Left lung (tissue), 14 donors: ENCODE measurements around the gene EPB41L2. TPM values are rescaled to one million over a fixed set of nuclear protein-coding genes. Genes with fewer than 3 reads are reported as not detected.

Source experiments
- ATAC-seq: fragments of 200-7000 bp; cut with Tn5 transposase; one replicate; pipeline ENCODE4 v1.9.1; 2020; ENCODE audit warnings: moderate library complexity
- DNase-seq, 4 donors: peaks; one replicate each; pipeline ENCODE4 v3.0.0-alpha.2; 2013 to 2020
- H3K27ac ChIP-seq, 2 donors: fragments of 200-600 bp; sonication (generic) in 1 of 2; one replicate each; pipeline versions ENCODE4 v1.5.0 to v1.8.0; 2020 to 2021
- H3K27me3 ChIP-seq, 2 donors: fragments of 200-600 bp; sonication (generic) in 1 of 2; one replicate each; pipeline versions ENCODE4 v1.5.0 to v1.8.0; 2020 to 2021
- H3K36me3 ChIP-seq, 2 donors: fragments of 200-600 bp; sonication (generic) in 1 of 2; one replicate each; pipeline versions ENCODE4 v1.5.0 to v1.8.0; 2020 to 2021
- H3K4me1 ChIP-seq, 2 donors: fragments of 200-600 bp; one replicate each; pipeline ENCODE4 v1.8.0; 2021
- H3K4me3 ChIP-seq, 2 donors: fragments of 200-600 bp; sonication (generic) in 1 of 2; one replicate each; pipeline versions ENCODE4 v1.5.0 to v1.8.0; 2020 to 2021; ENCODE audit warnings: mild to moderate bottlenecking in 1 of 2
- H3K9me3 ChIP-seq, 2 donors: fragments of 200-600 bp; sonication (generic) in 1 of 2; one replicate each; pipeline versions ENCODE4 v1.5.0 to v1.8.0; 2020 to 2021
- CTCF ChIP-seq, 2 donors: fragments of 200-600 bp; sonication (generic) in 1 of 2; IDR thresholded peaks; one replicate each; pipeline versions ENCODE4 v1.5.0 to v1.8.0; 2021; ENCODE audit warnings: antibody characterized with exemption in 2 of 2
- intact Hi-C, 2 donors: fragments of 100-400 bp; cut with DNase I; formaldehyde crosslinking; loops; one replicate each; pipeline versions ENCODE4 v1.11.2 to v1.14.2; 2022
- long read RNA-seq, 12 donors: library from polyadenylated mRNA in 2 of 12; unstranded in 2 of 12; transcript quantifications; one replicate each; pipeline ENCODE4 v2.0.0 and lab custom pipeline, GENCODE V29; 2019 to 2026
- polyA plus RNA-seq, 6 donors: library from polyadenylated mRNA; unstranded; fragments of 120-200 nt; gene quantifications; one replicate each; pipeline ENCODE4 v1.2.1, GENCODE V29; 2013; ENCODE audit not compliant: insufficient read length in 6 of 6
- total RNA-seq, 2 donors: library from RNA; stranded (reverse); fragmentation: NEBNext Ultra II Directional; extraction: Animal tissue kit (Norgen Biotek cat#: 25700); gene quantifications; one replicate each; pipeline ENCODE4 v1.2.1, GENCODE V29; 2021
- donor health status: DM: no; HTN: yes; CAD: no.
- donor health status: DM: no; HTN: no; CAD: no.

Gene EPB41L2
- total RNA-seq (10 to 100 TPM; 91.3 to 97.1 TPM), polyA plus RNA-seq (100 to 1,000 TPM; 224 to 277 (median 268) TPM)
- long read RNA-seq, donor 1, transcript EPB41L2-206 (5 exons, 2,994 nt) = minor isoform, 5 of 94 reads
- long read RNA-seq, donor 1, transcript EPB41L2-213 (2 exons, 424 nt) = major isoform, 8 of 94 reads
- long read RNA-seq, donor 1, transcript EPB41L2-231 (2 exons, 572 nt) = major isoform, 8 of 94 reads
- long read RNA-seq, donor 1, partial matches to known transcripts = 70 of 94 reads
- long read RNA-seq, donor 1, other reads (novel, unspliced or antisense) = 0 of 94 reads
- long read RNA-seq, donor 2, full-length matches to known transcripts = 33 of 89 reads
- long read RNA-seq, donor 2, partial matches to known transcripts = 56 of 89 reads
- long read RNA-seq, donor 2, other reads (novel, unspliced or antisense) = 0 of 89 reads
- long read RNA-seq, donor 3, full-length matches to known transcripts = 12 of 12 reads
- long read RNA-seq, donor 3, partial matches to known transcripts = 0 of 12 reads
- long read RNA-seq, donor 3, other reads (novel, unspliced or antisense) = 0 of 12 reads
- long read RNA-seq, donor 4, partial matches to known transcripts = 12 of 13 reads
- long read RNA-seq, donor 4, other reads (novel, unspliced or antisense) = 1 of 13 reads
- long read RNA-seq, donor 5, full-length matches to known transcripts = 18 of 38 reads
- long read RNA-seq, donor 5, partial matches to known transcripts = 20 of 38 reads
- long read RNA-seq, donor 5, other reads (novel, unspliced or antisense) = 0 of 38 reads
- long read RNA-seq, donor 6, full-length matches to known transcripts = 14 of 26 reads
- long read RNA-seq, donor 6, partial matches to known transcripts = 6 of 26 reads
- long read RNA-seq, donor 6, other reads (novel, unspliced or antisense) = 6 of 26 reads
- long read RNA-seq, donor 7, full-length matches to known transcripts = 8 of 31 reads
- long read RNA-seq, donor 7, partial matches to known transcripts = 23 of 31 reads
- long read RNA-seq, donor 7, other reads (novel, unspliced or antisense) = 0 of 31 reads
- long read RNA-seq, donor 8, full-length matches to known transcripts = 20 of 45 reads
- long read RNA-seq, donor 8, partial matches to known transcripts = 25 of 45 reads
- long read RNA-seq, donor 8, other reads (novel, unspliced or antisense) = 0 of 45 reads
- long read RNA-seq, donor 9 = 0 reads
- long read RNA-seq, donor 10, partial matches to known transcripts = 10 of 10 reads
- long read RNA-seq, donor 10, other reads (novel, unspliced or antisense) = 0 of 10 reads
- long read RNA-seq, donor 11, transcript EPB41L2-213 (2 exons, 424 nt) = minor isoform, 5 of 56 reads
- long read RNA-seq, donor 11, transcript EPB41L2-206 (5 exons, 2,994 nt) = major isoform, 8 of 56 reads
- long read RNA-seq, donor 11, partial matches to known transcripts = 40 of 56 reads
- long read RNA-seq, donor 11, other reads (novel, unspliced or antisense) = 0 of 56 reads
- long read RNA-seq, donor 12, full-length matches to known transcripts = 11 of 34 reads
- long read RNA-seq, donor 12, partial matches to known transcripts = 23 of 34 reads
- long read RNA-seq, donor 12, other reads (novel, unspliced or antisense) = 0 of 34 reads

GRCh38 chr6:131063028-131063763 lies at the start of gene EPB41L2:
EPB41L2 (minus strand) TSS chr6:131063245; CDS start chr6:130956485, 106,760 bp downstream.
- Histone ChIP-seq H3K27ac (peak within 1 kb of the TSS; percentile 84 to 85), H3K27me3 (peaks cover 0 to 18% of the 10 kb centered on the region in 2 donors), H3K36me3 (no peaks in the 10 kb centered on the region), H3K4me1 (peaks cover 0 to 26% of the 10 kb centered on the region in 2 donors), H3K4me3 (peak within 1 kb of the TSS; percentile 92 to 95), H3K9me3 (no peaks in the 10 kb centered on the region)
- intact Hi-C loops = no loop called here
- peak; percentile 98 for ATAC-seq
- DNase-seq = peak; percentile 89 to 96 (median 92)
- peak; percentile 13 to 52 for TF ChIP-seq CTCF (IDR thresholded peaks at IDR 0.05)

GRCh38 chr6:131112249-131112648 lies 49.2 kb upstream of the EPB41L2 start:
- Histone ChIP-seq H3K4me1 (no peaks in the 10 kb centered on the region), H3K27ac (no peak overlapping the region), H3K36me3 (no peaks in the 10 kb centered on the region), H3K4me3 (no peak overlapping the region), H3K27me3 (no peaks in the 10 kb centered on the region), H3K9me3 (no peaks in the 10 kb centered on the region)
- intact Hi-C loops = loop anchor here in 1 of 2 donors (10.0 kb wide), 1 partner anchor 217 kb away; no protein-coding TSS in a partner anchor
- DNase-seq (no peak), ATAC-seq (no peak)
- no peak for TF ChIP-seq CTCF (IDR thresholded peaks at IDR 0.05)

GRCh38 chr6:131107151-131107550 lies 44.1 kb upstream of the EPB41L2 start:
- Histone ChIP-seq H3K27ac (no peak overlapping the region), H3K27me3 (no peaks in the 10 kb centered on the region), H3K9me3 (no peaks in the 10 kb centered on the region), H3K4me3 (no peak overlapping the region), H3K4me1 (no peaks in the 10 kb centered on the region), H3K36me3 (no peaks in the 10 kb centered on the region)
- ATAC-seq = peak; percentile 56
- DNase-seq = peak in 1 of 4 donors; percentile 5
- no peak for TF ChIP-seq CTCF (IDR thresholded peaks at IDR 0.05)
- intact Hi-C loops = no loop called here

GRCh38 chr6:131103901-131104300 lies 40.9 kb upstream of the EPB41L2 start:
- TF ChIP-seq CTCF (IDR thresholded peaks at IDR 0.05) = no peak
- Histone ChIP-seq H3K4me3 (no peak overlapping the region), H3K9me3 (no peaks in the 10 kb centered on the region), H3K36me3 (no peaks in the 10 kb centered on the region), H3K27ac (no peak overlapping the region), H3K27me3 (no peaks in the 10 kb centered on the region), H3K4me1 (no peaks in the 10 kb centered on the region)
- intact Hi-C loops = no loop called here
- no peak for DNase-seq
- no peak for ATAC-seq
